GM19035 (cell line): Measurements from ENCODE around the gene CEP44.
"Not testable (repeated sequence)": the region's sequence is repeated elsewhere in the genome, so short reads cannot be mapped to it uniquely, and the experiment has no call there.

Experiments used
- ATAC-seq: cut with Tn5 transposase; IDR thresholded peaks from one replicate; pipeline ENCODE4 v1.9.1; 2021; ENCODE audit not compliant: unreplicated experiment

Gene CEP44

GRCh38 chr4:174278467-174278866 lies 5.2 kb upstream of the CEP44 start:
- no peak for ATAC-seq

- ATAC-seq, result no peak
Measured at GRCh38 chr4:174279433-174280155, 4.1 kb upstream of the CEP44 start.

- ATAC-seq, result no peak
Measured at GRCh38 chr4:174281182-174281737, 2.5 kb upstream of the CEP44 start.

- ATAC-seq, result no peak
Measured at GRCh38 chr4:174281901-174282300, 1.8 kb upstream of the CEP44 start.

- ATAC-seq, result peak; percentile 97
Measured at GRCh38 chr4:174282836-174283506, 740 bp upstream of the CEP44 start.

GRCh38 chr4:174284487-174284886 lies 776 bp downstream of the CEP44 start:
- ATAC-seq, result no peak

- no peak for ATAC-seq
Measured at GRCh38 chr4:174286870-174287269, 3.2 kb downstream of the CEP44 start.

GRCh38 chr4:174292473-174292872 lies 8.8 kb downstream of the CEP44 start:
- ATAC-seq, result no peak

- ATAC-seq, result not testable (repeated sequence)
Measured at GRCh38 chr4:174294641-174295040, 10.9 kb downstream of the CEP44 start.

- not testable (repeated sequence) for ATAC-seq
Measured at GRCh38 chr4:174295142-174295541, 11.4 kb downstream of the CEP44 start.

- no peak for ATAC-seq
Measured at GRCh38 chr4:174303687-174304086, 20.0 kb downstream of the CEP44 start.

- no peak for ATAC-seq
Measured at GRCh38 chr4:174304664-174305063, 21.0 kb downstream of the CEP44 start.

GRCh38 chr4:174305961-174306360 lies 22.2 kb downstream of the CEP44 start:
- ATAC-seq, result no peak

- no peak for ATAC-seq
Measured at GRCh38 chr4:174307694-174308093, 24.0 kb downstream of the CEP44 start.

- no peak for ATAC-seq
Measured at GRCh38 chr4:174312993-174313392, 29.3 kb downstream of the CEP44 start.

- ATAC-seq, result no peak
Measured at GRCh38 chr4:174314274-174314673, 30.6 kb downstream of the CEP44 start.

GRCh38 chr4:174314770-174315169 lies 31.1 kb downstream of the CEP44 start:
- no peak for ATAC-seq

GRCh38 chr4:174316546-174316945 lies 32.8 kb downstream of the CEP44 start:
- no peak for ATAC-seq

GRCh38 chr4:174316954-174317353 lies 33.2 kb downstream of the CEP44 start:
- no peak for ATAC-seq

- no peak for ATAC-seq
Measured at GRCh38 chr4:174317531-174317930, 33.8 kb downstream of the CEP44 start.

- ATAC-seq, result no peak
Measured at GRCh38 chr4:174318829-174319764, 35.4 kb downstream of the CEP44 start.
